NCI-H146 (cell line): ENCODE results near the gene MAP2K6.

Experiments used
- DNase-seq: peaks from one replicate; lab custom pipeline; 2025; lab: John Stamatoyannopoulos, UW

Gene MAP2K6

DNA sequence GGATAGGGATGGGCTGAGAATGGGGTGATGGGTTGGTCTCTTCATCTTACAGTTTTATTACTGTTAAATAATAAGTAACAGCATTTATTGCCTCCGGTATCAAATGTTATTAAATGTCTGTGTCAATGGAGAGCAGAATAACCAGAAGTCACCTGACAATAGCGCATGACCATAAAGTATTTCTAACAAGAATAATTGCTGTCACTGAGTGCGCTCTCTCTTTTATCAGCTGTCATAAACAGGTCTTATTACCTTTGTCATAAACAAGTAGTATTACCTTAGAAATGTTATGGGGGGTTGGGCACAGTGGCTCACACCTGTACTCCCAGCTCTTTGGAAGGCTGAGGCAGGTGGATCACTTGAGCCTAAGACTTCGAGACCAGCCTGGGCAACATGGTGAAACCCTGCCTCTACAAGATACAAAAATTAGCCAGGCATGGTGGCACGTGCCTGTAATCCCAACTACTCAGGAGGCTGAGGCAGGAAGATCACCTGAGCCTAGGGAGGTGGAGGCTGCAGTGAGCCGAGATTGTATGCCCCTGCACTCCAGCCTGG lies 120.6 kb downstream of the MAP2K6 start:
- DNase-seq = no peak

GRCh38 chr17:69538795-69539194 lies 124.3 kb downstream of the MAP2K6 start:
- DNase-seq = no peak

DNA sequence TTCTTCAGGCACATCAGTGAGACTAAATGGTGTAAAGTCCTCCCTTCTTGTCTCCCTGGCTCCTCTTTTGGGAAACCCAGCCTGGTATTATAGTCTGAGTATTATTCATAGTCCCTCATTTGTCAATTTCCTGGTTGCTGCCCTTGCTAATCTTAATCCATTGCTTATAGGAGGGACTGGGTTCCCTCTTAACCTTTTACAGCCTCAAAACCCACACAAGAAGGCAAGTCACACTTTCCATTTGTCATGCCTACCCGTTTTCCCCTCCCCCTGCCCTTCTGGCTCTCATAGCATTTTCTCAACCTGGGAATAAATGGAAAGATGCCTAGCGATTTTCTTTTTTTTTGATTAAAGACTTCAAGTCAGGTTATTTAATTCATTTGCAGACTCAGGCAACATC lies 124.8 kb downstream of the MAP2K6 start:
- no peak for DNase-seq

DNA sequence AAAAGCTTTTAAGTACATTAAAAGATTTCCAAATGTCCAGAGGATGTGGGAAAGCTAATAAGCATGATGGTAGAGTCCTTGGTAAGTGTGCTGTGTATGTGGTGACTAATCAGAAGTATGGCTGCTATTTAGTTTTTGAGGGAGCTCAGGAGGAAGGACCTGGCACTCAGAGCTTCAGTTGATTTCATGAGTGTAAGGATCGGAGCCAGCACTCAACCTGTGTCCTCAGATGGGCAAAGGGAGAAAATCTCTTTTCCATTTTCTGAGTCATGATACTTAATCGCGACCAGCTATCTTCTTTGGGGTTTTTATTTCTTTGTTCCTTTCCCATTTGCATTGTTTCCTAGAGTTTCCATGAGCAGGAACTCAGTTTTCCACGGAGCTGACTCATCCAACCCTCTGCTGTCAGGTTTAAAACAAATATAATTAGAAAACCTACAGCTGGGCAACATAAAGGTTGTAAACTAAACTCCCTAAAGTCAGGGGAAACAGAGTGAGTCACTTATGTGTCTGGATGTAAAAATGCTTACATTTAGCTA lies 125.4 kb downstream of the MAP2K6 start:
- no peak for DNase-seq

DNA sequence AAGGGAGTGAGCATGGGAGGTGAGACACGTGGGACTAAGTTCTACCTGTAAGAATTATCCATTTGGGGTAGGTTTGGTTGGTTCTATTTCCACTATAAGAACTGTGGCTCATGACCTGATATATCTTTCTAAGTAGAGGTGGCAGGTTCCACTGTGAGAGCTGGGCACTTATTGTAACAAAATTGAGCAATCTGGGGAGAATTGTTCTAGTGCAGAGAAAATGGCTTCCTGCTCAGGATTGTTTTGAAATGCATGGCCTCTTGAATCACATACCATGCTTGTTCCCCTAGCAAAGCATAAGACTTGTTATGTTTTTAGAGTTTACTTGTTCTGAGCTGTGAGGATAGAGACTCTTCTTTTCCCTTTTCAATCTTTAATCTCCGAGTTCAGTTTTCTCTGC lies 125.9 kb downstream of the MAP2K6 start:
- DNase-seq = no peak

DNA sequence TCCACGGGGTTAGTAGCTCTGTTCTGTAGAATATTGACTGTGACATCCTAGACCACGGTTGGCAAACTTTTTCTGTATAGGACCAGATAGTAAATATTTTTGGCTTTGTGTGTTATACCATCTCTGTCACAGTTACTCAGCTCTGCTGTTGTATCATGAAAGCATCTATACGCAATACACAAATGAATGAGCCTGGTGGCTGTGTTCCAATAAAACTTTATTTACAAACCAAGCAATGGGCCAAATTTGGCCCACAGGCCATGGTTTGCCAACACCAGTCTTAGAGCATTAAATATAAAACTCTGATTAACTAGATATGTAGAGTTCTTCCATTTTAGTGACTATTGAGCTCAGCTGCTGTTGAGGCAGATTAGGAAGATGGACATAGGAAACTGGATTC lies 132.7 kb downstream of the MAP2K6 start:
- DNase-seq = no peak

GRCh38 chr17:69547947-69548346 lies 133.4 kb downstream of the MAP2K6 start:
- no peak for DNase-seq

DNA sequence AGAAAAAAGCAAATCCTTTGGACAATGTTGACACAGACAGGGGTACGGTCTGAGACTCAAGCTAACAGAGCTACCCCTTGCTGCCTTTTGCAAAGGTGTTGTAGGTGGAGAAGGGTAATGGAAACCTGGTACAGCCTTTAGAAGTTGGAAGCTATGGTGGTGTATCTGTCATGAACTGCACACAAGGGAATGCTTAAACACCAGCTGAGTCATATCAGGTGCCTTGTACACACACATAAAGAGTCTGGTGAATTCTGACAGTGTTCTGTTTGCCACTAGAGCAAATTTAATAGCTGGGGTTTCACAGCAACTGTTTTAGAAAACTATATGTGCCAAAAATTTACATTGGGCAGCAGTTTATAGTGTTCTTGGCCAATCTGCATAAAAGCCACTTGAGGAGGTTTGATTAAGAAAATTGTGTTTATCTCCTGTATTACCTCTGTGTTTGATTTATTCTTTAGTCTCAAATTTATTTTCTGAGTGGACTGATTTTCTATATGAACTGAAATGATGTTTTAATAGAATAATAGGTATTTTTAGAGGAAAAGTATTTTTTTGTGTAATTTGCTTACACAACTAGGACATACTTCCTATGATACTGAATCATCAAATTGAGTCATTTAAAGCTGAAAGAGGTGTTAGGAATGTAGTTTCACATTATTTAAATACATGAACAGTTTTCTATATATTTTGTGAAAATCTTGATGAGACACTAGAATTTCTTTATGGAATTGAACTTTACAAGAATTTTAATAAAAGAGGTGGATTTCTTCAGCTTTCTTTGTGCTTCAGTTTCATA lies 136.9 kb downstream of the MAP2K6 start:
- no peak for DNase-seq

DNA sequence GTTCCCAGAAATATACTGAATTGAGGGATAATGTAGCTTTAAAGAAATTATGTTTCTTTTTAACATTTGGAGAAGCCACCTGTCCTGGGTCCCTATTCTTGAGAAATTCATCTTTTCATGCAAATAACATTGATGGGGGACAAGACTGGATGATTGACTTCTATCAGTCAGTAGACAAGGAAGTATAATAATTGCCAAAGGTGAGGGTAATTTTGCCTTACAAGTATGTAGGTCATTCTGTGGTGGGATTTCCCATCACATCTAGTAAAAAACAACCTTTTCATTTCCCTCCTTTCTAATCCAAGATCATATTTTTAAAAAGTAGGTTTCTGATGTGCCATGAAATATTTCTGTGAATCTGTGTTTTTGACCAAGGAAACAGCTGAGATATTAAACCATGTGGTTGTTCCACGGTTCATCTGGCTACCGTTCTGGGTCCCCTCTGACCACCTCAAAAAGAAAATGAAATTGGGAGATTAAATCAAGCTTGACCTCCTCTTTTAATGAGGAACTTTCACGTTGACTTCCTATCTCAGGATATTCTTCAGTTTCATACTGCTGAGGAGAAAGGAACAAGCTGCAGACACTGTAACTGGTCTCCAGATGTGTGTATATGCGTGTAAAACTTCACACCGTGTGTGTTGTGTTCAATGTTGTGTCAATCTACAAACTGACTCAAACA lies 138.6 kb downstream of the MAP2K6 start:
- DNase-seq = no peak

GRCh38 chr17:69555056-69555455 lies 140.6 kb downstream of the MAP2K6 start:
- DNase-seq = no peak

GRCh38 chr17:69557339-69557738 lies 142.8 kb downstream of the MAP2K6 start:
- DNase-seq = no peak

- no peak for DNase-seq
Measured at GRCh38 chr17:69558796-69559195, 144.3 kb downstream of the MAP2K6 start.

GRCh38 chr17:69560987-69561441 lies 146.5 kb downstream of the MAP2K6 start:
- DNase-seq = no peak

- DNase-seq = no peak
Measured at GRCh38 chr17:69561462-69561861, 147.0 kb downstream of the MAP2K6 start.

- no peak for DNase-seq
Measured at GRCh38 chr17:69565447-69565846, 150.9 kb downstream of the MAP2K6 start.

GRCh38 chr17:69567130-69567529 lies 152.6 kb downstream of the MAP2K6 start:
- no peak for DNase-seq

- DNase-seq = no peak
Measured at GRCh38 chr17:69572747-69573146, 158.2 kb downstream of the MAP2K6 start.

GRCh38 chr17:69573396-69573795 lies 158.9 kb downstream of the MAP2K6 start:
- DNase-seq = no peak

- DNase-seq = no peak
Measured at GRCh38 chr17:69574257-69575197, 160.0 kb downstream of the MAP2K6 start.

DNA sequence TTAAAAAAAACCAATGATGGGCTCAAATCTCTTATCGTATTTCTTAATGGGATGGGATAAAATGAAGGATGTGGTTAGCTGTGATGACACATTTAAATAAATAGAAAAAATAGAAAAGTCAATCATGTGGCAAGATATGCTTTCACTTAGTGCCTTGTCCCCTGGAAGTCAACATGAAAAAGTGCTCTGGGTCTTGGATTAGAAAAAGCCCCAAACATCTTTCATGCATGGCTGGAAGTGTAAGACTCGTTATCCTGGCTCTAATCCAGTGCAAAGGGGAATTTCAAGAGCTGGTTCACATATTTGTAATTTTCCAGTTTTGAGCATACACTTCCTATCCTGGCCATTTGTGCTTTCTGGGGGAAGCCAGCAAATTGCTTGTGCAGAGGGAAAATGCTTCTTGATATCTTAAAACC lies 160.9 kb downstream of the MAP2K6 start:
- no peak for DNase-seq

- no peak for DNase-seq
Measured at GRCh38 chr17:69577098-69577497, 162.6 kb downstream of the MAP2K6 start.
